ENCODE data around the gene ZNF839. TPM values are rescaled to one million over a fixed set of nuclear protein-coding genes. Genes with fewer than 3 reads are reported as not detected.

ZNF839 gene
- total RNA-seq, result 8.8 and 9.8 TPM in 2 replicates

DNA sequence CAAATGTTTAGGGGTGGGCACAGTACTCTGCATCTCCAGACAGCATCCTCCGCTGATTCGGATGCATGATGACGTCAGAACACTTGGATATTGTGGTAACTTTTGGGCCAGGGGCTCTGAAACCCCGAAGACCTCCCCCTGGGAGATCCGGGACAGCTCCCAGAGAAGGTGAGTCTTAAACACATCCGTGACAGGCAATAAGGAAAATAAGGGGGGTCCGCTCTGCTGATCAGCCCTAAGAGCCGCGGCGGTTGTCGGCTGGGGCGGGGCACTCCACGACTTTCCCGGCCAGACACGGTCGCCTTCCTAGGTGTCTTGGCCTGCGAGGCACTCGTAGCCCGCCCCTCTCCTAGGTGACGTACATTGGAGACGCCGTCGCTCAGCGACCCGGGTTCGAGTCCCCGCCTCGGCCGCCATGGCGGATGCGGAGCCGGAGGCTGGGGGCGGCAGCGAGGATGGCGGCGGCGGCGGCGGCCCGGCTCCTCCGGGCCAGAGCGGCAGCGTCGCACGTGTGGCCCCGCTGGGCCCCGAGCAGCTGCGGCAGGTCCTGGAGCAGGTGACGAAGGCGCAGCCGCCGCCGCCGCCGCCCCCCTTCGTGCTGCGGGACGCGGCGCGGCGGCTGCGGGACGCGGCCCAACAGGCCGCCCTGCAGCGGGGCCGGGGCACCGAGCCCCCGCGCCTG, at the start of gene ZNF839:
ZNF839 (plus strand) TSS at position 396 of the 682 bp plus-strand sequence; CDS start at position 416, 20 bp downstream.
- H3K4me3 ChIP-seq (ENCODE audit: low read depth, low read length), result peak within 1 kb of the TSS; percentile 86
- H3K27me3 ChIP-seq (ENCODE audit: control insufficient read depth, insufficient read depth, low read length), result no peaks in the 10 kb centered on the region
- peak; percentile 54 for DNase-seq (ENCODE audit: low read depth)
- no peaks in the 10 kb centered on the region for H3K36me3 ChIP-seq (ENCODE audit: control insufficient read depth, insufficient read depth, low read length)
- TF ChIP-seq, protein P1, sequence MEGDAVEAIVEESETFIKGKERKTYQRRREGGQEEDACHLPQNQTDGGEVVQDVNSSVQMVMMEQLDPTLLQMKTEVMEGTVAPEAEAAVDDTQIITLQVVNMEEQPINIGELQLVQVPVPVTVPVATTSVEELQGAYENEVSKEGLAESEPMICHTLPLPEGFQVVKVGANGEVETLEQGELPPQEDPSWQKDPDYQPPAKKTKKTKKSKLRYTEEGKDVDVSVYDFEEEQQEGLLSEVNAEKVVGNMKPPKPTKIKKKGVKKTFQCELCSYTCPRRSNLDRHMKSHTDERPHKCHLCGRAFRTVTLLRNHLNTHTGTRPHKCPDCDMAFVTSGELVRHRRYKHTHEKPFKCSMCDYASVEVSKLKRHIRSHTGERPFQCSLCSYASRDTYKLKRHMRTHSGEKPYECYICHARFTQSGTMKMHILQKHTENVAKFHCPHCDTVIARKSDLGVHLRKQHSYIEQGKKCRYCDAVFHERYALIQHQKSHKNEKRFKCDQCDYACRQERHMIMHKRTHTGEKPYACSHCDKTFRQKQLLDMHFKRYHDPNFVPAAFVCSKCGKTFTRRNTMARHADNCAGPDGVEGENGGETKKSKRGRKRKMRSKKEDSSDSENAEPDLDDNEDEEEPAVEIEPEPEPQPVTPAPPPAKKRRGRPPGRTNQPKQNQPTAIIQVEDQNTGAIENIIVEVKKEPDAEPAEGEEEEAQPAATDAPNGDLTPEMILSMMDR (IDR thresholded peaks at IDR 0.05; ENCODE audit: insufficient read depth, low read length, poor library complexity, severe bottlenecking), result no peak

DNA sequence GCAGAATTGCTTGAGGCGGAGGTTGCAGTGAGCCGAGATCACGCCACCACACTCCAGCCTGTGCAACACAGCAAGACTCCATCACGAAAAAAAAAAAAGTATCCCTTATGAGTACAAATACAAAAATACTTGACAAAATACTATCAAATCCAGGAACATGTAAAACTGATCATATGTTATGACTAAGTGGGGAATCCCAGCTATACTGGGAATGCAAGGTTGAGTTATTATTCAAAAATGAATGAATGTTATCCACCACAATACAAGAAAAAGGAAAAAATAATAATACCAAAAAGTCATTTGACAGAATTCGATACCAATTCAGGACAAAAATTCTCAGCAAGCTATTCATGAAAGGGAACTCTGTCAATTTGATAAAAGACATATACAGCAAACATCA, 47.2 kb upstream of the ZNF839 start:
- Histone ChIP-seq H3K36me3 (ENCODE audit: control insufficient read depth, insufficient read depth, low read length) (no peaks in the 10 kb centered on the region), H3K4me3 (ENCODE audit: low read depth, low read length) (no peak overlapping the region), H3K27me3 (ENCODE audit: control insufficient read depth, insufficient read depth, low read length) (no peaks in the 10 kb centered on the region)
- DNase-seq (ENCODE audit: low read depth), result no peak
- TF ChIP-seq, protein P1 (IDR thresholded peaks at IDR 0.05; ENCODE audit: insufficient read depth, low read length, poor library complexity, severe bottlenecking), result no peak

DNA sequence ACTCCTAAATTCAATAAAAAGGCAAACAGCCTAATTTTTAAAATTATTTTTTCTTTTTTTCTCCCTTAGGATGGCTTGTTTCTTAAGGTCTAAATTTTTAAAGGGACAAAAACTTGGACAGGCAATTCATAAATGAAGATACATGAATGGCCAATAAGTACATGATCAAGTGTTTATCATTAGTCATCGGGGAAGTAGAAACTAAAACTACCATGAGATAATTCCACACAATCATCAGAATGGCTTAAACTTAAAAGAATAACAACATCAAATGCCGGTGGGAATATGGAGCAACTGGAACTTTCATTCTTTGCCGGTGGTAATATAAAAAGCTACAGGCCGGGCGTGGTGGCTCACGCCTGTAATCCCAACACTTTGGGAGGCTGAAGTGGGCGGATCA, 43.7 kb upstream of the ZNF839 start:
- TF ChIP-seq, protein P1 (IDR thresholded peaks at IDR 0.05; ENCODE audit: insufficient read depth, low read length, poor library complexity, severe bottlenecking), result no peak
- DNase-seq (ENCODE audit: low read depth), result no peak

DNA sequence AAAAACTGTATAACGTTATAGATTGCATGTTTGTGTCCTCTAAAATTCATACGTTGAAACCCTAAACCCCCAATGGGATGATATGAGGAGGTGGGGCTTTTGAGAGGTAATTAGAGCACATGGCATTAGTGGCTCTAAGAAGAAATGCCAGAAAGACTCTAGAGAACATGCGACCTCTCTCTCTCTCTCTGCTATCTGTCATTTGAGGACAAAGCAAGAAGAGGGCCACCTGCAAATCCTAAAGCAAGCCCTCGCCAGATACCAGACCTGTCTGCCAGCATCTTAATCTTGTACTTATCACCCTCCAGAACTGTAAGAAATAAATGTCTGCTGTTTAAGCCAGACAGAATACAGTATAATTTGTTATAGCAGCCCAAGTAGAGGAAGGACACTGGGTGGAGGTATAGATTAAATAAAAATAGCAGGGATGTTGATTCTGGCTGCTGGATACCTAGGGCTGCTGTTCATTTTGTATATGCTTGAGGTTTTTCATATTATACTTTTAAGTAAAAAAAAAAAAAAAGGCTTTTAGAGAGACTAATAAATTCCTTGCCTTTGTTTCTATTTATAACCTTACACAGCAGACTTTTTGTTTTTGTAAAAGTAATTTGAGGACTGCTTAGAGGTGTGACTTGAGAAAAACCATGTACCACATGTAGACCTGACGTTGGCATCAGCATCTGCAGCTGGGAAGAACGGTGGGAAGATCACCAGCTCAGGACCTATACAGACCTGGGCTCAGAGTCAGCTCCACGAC, 41.5 kb upstream of the ZNF839 start:
- Histone ChIP-seq H3K36me3 (ENCODE audit: control insufficient read depth, insufficient read depth, low read length) (peaks cover 2% of the 10 kb centered on the region), H3K4me3 (ENCODE audit: low read depth, low read length) (no peak overlapping the region)

More for the DNA sequence above, 43.7 kb upstream of the ZNF839 start:
- no peak overlapping the region for H3K4me3 ChIP-seq (ENCODE audit: low read depth, low read length)
- H3K36me3 ChIP-seq (ENCODE audit: control insufficient read depth, insufficient read depth, low read length), result no peaks in the 10 kb centered on the region
- H3K27me3 ChIP-seq (ENCODE audit: control insufficient read depth, insufficient read depth, low read length), result no peaks in the 10 kb centered on the region

DNA sequence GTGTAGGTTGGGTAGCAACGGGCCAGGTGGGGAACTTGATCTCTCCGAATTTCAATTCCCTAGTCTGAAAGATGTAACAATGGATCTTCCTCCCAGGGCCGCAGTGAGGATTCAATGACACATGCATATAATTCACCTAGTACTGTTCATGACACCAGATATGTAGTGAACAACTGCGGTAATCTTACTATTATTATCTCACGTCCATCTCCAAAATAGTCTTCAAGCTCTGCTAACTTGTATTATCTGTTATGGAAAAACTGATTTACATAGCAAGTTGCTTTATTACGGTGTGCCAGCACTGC, 41.0 kb upstream of the ZNF839 start:
- H3K27me3 ChIP-seq (ENCODE audit: control insufficient read depth, insufficient read depth, low read length), result no peaks in the 10 kb centered on the region
- TF ChIP-seq, protein P1 (IDR thresholded peaks at IDR 0.05; ENCODE audit: insufficient read depth, low read length, poor library complexity, severe bottlenecking), result no peak
- peaks cover 2% of the 10 kb centered on the region for H3K36me3 ChIP-seq (ENCODE audit: control insufficient read depth, insufficient read depth, low read length)
- H3K4me3 ChIP-seq (ENCODE audit: low read depth, low read length), result no peak overlapping the region
- DNase-seq (ENCODE audit: low read depth), result no peak

More for the DNA sequence above, 41.5 kb upstream of the ZNF839 start:
- no peak for DNase-seq (ENCODE audit: low read depth)
- TF ChIP-seq, protein P1 (IDR thresholded peaks at IDR 0.05; ENCODE audit: insufficient read depth, low read length, poor library complexity, severe bottlenecking), result no peak
- no peaks in the 10 kb centered on the region for H3K27me3 ChIP-seq (ENCODE audit: control insufficient read depth, insufficient read depth, low read length)
